Measurements from ENCODE around the gene HOXD11.

DNA sequence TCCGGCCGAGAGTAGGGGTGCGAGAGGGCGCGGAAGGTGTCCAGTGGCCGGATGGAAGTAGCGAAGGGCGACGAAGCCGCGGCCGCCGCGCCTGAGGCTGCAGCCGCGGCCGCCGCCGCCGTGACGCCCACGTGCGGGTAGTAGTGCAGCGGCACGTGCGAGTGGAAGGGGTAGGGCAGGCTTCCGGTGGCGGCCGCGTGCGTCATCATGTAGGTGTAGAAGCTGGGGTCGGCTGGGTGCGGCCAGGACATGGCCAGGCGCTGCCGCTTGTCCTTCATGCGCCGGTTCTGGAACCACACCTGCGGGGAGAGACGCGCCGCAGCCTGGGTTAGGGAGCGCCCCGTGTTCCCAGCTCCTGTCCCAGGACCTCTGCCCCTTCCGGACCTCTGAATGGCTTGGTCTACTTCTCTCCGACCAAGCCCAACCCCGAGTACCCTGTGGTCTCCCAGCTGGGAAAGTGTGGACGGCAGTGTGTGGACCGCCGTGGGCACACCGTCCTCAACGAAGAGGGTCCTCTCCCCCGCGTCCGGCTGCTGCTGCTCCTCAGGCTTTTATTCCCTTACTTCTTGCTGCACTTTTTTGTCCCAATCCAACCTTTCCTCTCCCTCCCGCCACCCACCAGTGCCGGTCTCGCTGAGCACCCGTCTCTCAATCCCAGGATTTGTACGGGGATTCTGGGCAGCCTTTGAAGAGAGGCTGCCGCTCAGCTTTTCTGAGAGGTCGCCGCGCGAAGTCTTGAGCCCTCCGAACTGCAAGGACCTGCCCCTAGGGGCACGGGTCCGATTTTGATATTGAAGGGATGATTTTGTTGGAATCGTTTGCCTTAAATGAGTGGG is 26.3 kb upstream of the HOXD11 start:
- TF ChIP-seq, protein P1, sequence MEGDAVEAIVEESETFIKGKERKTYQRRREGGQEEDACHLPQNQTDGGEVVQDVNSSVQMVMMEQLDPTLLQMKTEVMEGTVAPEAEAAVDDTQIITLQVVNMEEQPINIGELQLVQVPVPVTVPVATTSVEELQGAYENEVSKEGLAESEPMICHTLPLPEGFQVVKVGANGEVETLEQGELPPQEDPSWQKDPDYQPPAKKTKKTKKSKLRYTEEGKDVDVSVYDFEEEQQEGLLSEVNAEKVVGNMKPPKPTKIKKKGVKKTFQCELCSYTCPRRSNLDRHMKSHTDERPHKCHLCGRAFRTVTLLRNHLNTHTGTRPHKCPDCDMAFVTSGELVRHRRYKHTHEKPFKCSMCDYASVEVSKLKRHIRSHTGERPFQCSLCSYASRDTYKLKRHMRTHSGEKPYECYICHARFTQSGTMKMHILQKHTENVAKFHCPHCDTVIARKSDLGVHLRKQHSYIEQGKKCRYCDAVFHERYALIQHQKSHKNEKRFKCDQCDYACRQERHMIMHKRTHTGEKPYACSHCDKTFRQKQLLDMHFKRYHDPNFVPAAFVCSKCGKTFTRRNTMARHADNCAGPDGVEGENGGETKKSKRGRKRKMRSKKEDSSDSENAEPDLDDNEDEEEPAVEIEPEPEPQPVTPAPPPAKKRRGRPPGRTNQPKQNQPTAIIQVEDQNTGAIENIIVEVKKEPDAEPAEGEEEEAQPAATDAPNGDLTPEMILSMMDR (IDR thresholded peaks at IDR 0.05) = no peak
- TF ChIP-seq EP300 (IDR thresholded peaks at IDR 0.05) = no peak

Measured in stomach (tissue), 4 donors.